Bronchial epithelial cell (primary cell): ENCODE measurements around the gene RHOA. TPM values are rescaled to one million over a fixed set of nuclear protein-coding genes. Genes with fewer than 3 reads are reported as not detected.

Experiments used
- DNase-seq: peaks from one replicate; pipeline ENCODE4 v3.0.0-alpha.2; 2010; ENCODE audit warnings: low read depth
- FAIRE-seq: peaks from 2 replicates; lab custom pipeline; 2011; peaks lifted over from hg19 to GRCh38; lab: Jason Lieb, UNC
- H3K27me3 ChIP-seq: 2 replicates; pipeline ENCODE4 v1.5.1; 2011; ENCODE audit warnings: low read length; ENCODE audit not compliant: control insufficient read depth, insufficient read depth
- H3K36me3 ChIP-seq: 2 replicates; pipeline ENCODE4 v1.5.1; 2011; ENCODE audit warnings: low read length; ENCODE audit not compliant: control insufficient read depth, insufficient read depth
- H3K4me3 ChIP-seq: 2 replicates; pipeline ENCODE4 v1.5.1; 2011; ENCODE audit warnings: mild to moderate bottlenecking, low read depth, low read length, control low read depth
- CTCF ChIP-seq: IDR thresholded peaks from 2 replicates; pipeline ENCODE4 v1.5.1; 2011; ENCODE audit warnings: mild to moderate bottlenecking, moderate library complexity, low read length, control low read depth, inconsistent platforms; ENCODE audit not compliant: insufficient read depth, severe bottlenecking
- total RNA-seq: library from RNA; depleted of rRNA; stranded (reverse); fragments of >200 nt; gene quantifications from 2 replicates; pipeline ENCODE4 v1.2.1, GENCODE V29; 2014

RHOA gene
- total RNA-seq, 1 donor from 2014 or later = 621 TPM

- Histone ChIP-seq H3K36me3 (peaks cover 2% of the 10 kb centered on the region), H3K27me3 (no peaks in the 10 kb centered on the region), H3K4me3 (no peak overlapping the region)
- FAIRE-seq = no peak
- no peak for TF ChIP-seq CTCF
- DNase-seq = peak; percentile 87
Measured at GRCh38 chr3:49387721-49388120, 24.1 kb downstream of the RHOA start.

DNA sequence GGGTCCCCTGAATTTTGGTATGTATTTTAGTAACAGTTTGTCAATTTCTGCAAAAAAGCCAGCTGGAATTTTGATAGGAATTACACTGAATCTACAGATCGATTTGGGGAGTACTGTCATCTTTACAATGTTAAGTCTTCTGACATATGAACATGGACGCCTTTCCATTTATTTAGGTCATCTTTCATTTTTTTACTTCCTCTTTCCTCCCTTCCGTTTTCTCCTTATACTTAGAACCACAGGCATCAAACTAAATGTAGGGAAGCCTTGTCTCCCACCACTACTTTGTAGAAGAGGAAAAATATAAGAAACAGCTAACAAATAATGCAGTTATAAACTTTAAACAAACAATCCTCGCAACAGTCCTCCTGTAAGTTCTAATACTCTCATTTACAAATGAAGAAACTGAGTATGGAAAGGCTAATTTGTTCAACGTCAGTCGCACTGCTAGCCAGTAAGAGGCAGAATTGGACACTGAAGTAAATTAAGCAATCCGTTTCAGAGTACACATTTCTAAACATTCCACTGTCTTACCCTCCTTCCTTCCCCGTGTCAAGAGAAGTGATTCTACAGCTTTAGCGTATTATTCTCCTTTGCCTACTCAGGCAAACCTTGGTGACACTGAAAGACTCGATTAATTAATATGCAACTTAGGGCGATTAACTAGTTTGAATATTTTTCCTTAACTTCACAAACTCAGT, 25.6 kb downstream of the RHOA start:
- TF ChIP-seq CTCF = no peak
- FAIRE-seq (no peak), DNase-seq (no peak)
- H3K4me3 ChIP-seq = no peak overlapping the region
- H3K27me3 ChIP-seq = no peaks in the 10 kb centered on the region
- H3K36me3 ChIP-seq = peaks cover 4% of the 10 kb centered on the region

DNA sequence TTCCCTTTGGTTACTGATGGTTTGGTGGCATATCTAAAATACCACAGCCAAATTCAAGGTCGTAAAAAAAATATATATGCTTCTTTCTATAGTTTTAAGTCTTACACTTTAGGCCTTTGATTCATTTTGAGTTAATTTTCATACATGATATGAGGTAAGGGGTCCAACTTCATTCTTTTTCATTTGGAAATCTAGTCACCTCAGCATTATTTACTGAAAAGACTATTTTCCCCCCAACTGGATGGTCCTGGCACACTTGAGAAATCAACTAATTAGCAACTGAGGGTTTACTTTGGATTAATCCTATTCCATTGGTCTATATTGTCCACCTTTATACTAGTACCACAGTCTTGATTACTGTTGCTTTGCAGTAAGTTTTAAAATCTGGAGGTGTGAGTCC, 26.2 kb downstream of the RHOA start:
- FAIRE-seq (no peak), DNase-seq (no peak)
- TF ChIP-seq CTCF = no peak
- no peak overlapping the region for H3K4me3 ChIP-seq
- H3K27me3 ChIP-seq = no peaks in the 10 kb centered on the region
- H3K36me3 ChIP-seq = peaks cover 4% of the 10 kb centered on the region

GRCh38 chr3:49383387-49383786, 28.4 kb downstream of the RHOA start:
- DNase-seq = no peak
- FAIRE-seq = no peak
- Histone ChIP-seq H3K4me3 (no peak overlapping the region), H3K27me3 (no peaks in the 10 kb centered on the region), H3K36me3 (peaks cover 2% of the 10 kb centered on the region)
- TF ChIP-seq CTCF = no peak

DNA sequence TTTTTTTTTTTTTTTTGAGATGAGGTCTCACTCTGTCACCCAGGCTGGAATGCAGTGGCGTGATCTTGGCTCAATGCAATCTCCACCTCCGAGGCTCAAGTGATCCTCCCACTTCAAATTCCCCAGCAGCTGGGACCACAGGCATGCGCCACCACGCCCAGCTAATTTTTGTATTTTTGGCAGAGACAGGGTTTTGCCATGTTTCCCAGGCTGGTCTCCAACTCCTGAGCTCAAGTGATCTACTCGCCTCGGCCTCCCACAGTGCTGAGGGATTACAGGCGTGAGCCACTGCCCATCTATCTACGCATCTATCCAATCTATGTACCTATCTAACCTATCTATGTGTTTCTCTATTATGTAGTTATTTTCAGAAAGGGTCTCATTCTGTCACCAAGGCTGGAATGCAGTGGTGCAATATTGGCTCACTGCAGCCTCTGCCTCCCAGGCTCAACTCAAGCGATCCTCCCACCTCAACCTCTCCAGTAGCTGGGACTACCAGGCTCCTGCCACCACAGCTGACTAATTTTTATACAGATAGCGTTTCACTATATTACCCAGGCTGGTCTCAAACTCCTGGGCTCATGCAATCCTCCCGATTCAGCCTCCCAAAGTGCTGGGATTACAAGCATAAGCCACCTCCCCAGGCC, 33.4 kb downstream of the RHOA start:
- no peak for FAIRE-seq
- peaks cover 5% of the 10 kb centered on the region for H3K36me3 ChIP-seq

More for the DNA sequence above, 33.4 kb downstream of the RHOA start:
- no peak for TF ChIP-seq CTCF
- Histone ChIP-seq H3K27me3 (no peaks in the 10 kb centered on the region), H3K4me3 (no peak overlapping the region)
- peak; percentile 44 for DNase-seq
